Cardiac muscle cell (in vitro differentiated cells and primary cell): ENCODE results near the gene FNIP2. TPM values are rescaled to one million over a fixed set of nuclear protein-coding genes. Genes with fewer than 3 reads are reported as not detected.
A peak's percentile ranks its signal among the peaks of the same experiment; 100 is the strongest.
"Not testable (repeated sequence)": the region's sequence is repeated elsewhere in the genome, so short reads cannot be mapped to it uniquely, and the experiment has no call there.

Experiments
- DNase-seq, 2 donors: peaks; one replicate each; pipeline versions ENCODE4 v3.0.0 to v3.0.0-alpha.2; 2010 to 2017; ENCODE audit warnings: low read depth in 1 of 2, low spot score in 1 of 2
- H3K27ac ChIP-seq: fragments of 200-600 bp; sonication (generic); 2 replicates; pipeline ENCODE4 v1.5.1; 2016
- H3K27me3 ChIP-seq: fragments of 200-600 bp; sonication (generic); 2 replicates; pipeline ENCODE4 v1.6.0; 2016; ENCODE audit warnings: control low read depth
- H3K36me3 ChIP-seq: fragments of 200-600 bp; sonication (generic); 2 replicates; pipeline ENCODE4 v1.5.1; 2016; ENCODE audit warnings: control low read depth
- H3K4me1 ChIP-seq: fragments of 200-600 bp; sonication (generic); 2 replicates; pipeline ENCODE4 v1.8.1; 2017; ENCODE audit warnings: low read depth, mild to moderate bottlenecking, mixed run types
- H3K4me3 ChIP-seq: fragments of 200-600 bp; sonication (generic); 2 replicates; pipeline ENCODE4 v1.5.1; 2016; ENCODE audit warnings: mild to moderate bottlenecking
- H3K9me3 ChIP-seq: fragments of 200-600 bp; sonication (generic); 2 replicates; pipeline ENCODE4 v1.5.1; 2017; ENCODE audit warnings: low read depth, mild to moderate bottlenecking, control low read depth
- CTCF ChIP-seq: IDR thresholded peaks from 2 replicates; pipeline ENCODE4 v1.5.1; 2012; ENCODE audit warnings: low read depth, mild to moderate bottlenecking, low read length
- polyA plus RNA-seq: library from polyadenylated mRNA; unstranded; fragments of >200 nt; fragmentation: Nextera tagmentation; extraction: Ambion mirVana; gene quantifications from 2 replicates; pipeline ENCODE4 v1.2.1, GENCODE V29; 2016
- total RNA-seq: library from RNA; depleted of rRNA; stranded (reverse); fragments of >200 nt; gene quantifications from 2 replicates; pipeline ENCODE4 v1.2.3, GENCODE V29; 2016

FNIP2 gene
- total and polyA plus RNA-seq, 2 experiments from 2014 or later = 29.9 to 74.4 TPM

GRCh38 chr4:158786955-158787354 lies 18.1 kb downstream of the FNIP2 start:
- Histone ChIP-seq H3K36me3 (no peaks in the 10 kb centered on the region), H3K27me3 (no peaks in the 10 kb centered on the region), H3K4me1 (peaks cover 69% of the 10 kb centered on the region), H3K27ac (peak overlapping the region; percentile 76), H3K9me3 (no peaks in the 10 kb centered on the region), H3K4me3 (no peak overlapping the region)
- DNase-seq = no peak
- TF ChIP-seq CTCF = no peak

GRCh38 chr4:158787709-158788475 lies 19.1 kb downstream of the FNIP2 start:
- DNase-seq = no peak
- H3K9me3 ChIP-seq = no peaks in the 10 kb centered on the region
- peaks cover 69% of the 10 kb centered on the region for H3K4me1 ChIP-seq
- peak overlapping the region; percentile 26 for H3K27ac ChIP-seq
- no peak for TF ChIP-seq CTCF
- no peaks in the 10 kb centered on the region for H3K36me3 ChIP-seq
- H3K4me3 ChIP-seq = no peak overlapping the region
- no peaks in the 10 kb centered on the region for H3K27me3 ChIP-seq

- no peak overlapping the region for H3K4me3 ChIP-seq
- no peak for DNase-seq
- no peaks in the 10 kb centered on the region for H3K27me3 ChIP-seq
- H3K36me3 ChIP-seq = no peaks in the 10 kb centered on the region
- H3K9me3 ChIP-seq = no peaks in the 10 kb centered on the region
- TF ChIP-seq CTCF = no peak
- H3K4me1 ChIP-seq = peaks cover 68% of the 10 kb centered on the region
- peak overlapping the region; percentile 26 for H3K27ac ChIP-seq
Observed at GRCh38 chr4:158788516-158788915, 19.7 kb downstream of the FNIP2 start.

GRCh38 chr4:158789853-158790252 lies 21.0 kb downstream of the FNIP2 start:
- Histone ChIP-seq H3K27me3 (no peaks in the 10 kb centered on the region), H3K27ac (no peak overlapping the region), H3K9me3 (no peaks in the 10 kb centered on the region), H3K4me3 (no peak overlapping the region), H3K4me1 (peaks cover 64% of the 10 kb centered on the region), H3K36me3 (no peaks in the 10 kb centered on the region)
- TF ChIP-seq CTCF = no peak
- DNase-seq = no peak

- DNase-seq = no peak
- Histone ChIP-seq H3K27me3 (no peaks in the 10 kb centered on the region), H3K36me3 (no peaks in the 10 kb centered on the region), H3K9me3 (no peaks in the 10 kb centered on the region), H3K4me1 (peaks cover 41% of the 10 kb centered on the region), H3K4me3 (no peak overlapping the region), H3K27ac (peak overlapping the region; percentile 60)
- TF ChIP-seq CTCF = no peak
Observed at GRCh38 chr4:158793021-158793420, 24.2 kb downstream of the FNIP2 start.

- Histone ChIP-seq H3K27ac (peak overlapping the region; percentile 60), H3K4me1 (peaks cover 37% of the 10 kb centered on the region)
- DNase-seq, H3K36me3 ChIP-seq, H3K9me3 ChIP-seq, H3K4me3 ChIP-seq, H3K27me3 ChIP-seq: not testable (repeated sequence)
Observed at GRCh38 chr4:158793430-158793829, 24.6 kb downstream of the FNIP2 start.
